BLaER1 treated with 17β-estradiol and CSF1 and Interleukin-3, amounts not matched to agents 10 nM and 100 nM (cell line): ENCODE data around the gene HOXC11.

Experiments used
- H3K27ac ChIP-seq, 11 experiments: shearing (Covaris generic); formaldehyde crosslinking; 2 replicates each; pipeline ENCODE4 v1.8.1; 2022
- H3K27me3 ChIP-seq, 11 experiments: shearing (Covaris generic); formaldehyde crosslinking; 2 replicates each; pipeline ENCODE4 v1.8.1; 2022
- H3K36me3 ChIP-seq, 11 experiments: shearing (Covaris generic); formaldehyde crosslinking; 2 replicates each; pipeline ENCODE4 v1.8.1; 2022
- H3K4me1 ChIP-seq, 10 experiments: shearing (Covaris generic); formaldehyde crosslinking; 2 replicates each; pipeline ENCODE4 v1.8.1; 2022
- H3K4me2 ChIP-seq, 11 experiments: shearing (Covaris generic); formaldehyde crosslinking; 2 replicates each; pipeline ENCODE4 v1.8.1; 2022
- H3K4me3 ChIP-seq, 10 experiments: shearing (Covaris generic); formaldehyde crosslinking; 2 replicates each; pipeline ENCODE4 v1.8.1; 2022
- H3K9ac ChIP-seq, 11 experiments: shearing (Covaris generic); formaldehyde crosslinking; 2 replicates each; pipeline ENCODE4 v1.8.1; 2022
- H3K9me3 ChIP-seq, 11 experiments: shearing (Covaris generic); formaldehyde crosslinking; replicated peaks in 1 of 11; 2 replicates each; pipeline ENCODE4 v1.8.1; 2022
- H4K20me1 ChIP-seq, 11 experiments: shearing (Covaris generic); formaldehyde crosslinking; 2 replicates each; pipeline ENCODE4 v1.8.1; 2022
- Cebpa-rat ChIP-seq, 11 experiments: shearing (Covaris generic); IDR thresholded peaks; 2 replicates each; pipeline ENCODE4 v1.8.1; 2022

HOXC11 gene

DNA sequence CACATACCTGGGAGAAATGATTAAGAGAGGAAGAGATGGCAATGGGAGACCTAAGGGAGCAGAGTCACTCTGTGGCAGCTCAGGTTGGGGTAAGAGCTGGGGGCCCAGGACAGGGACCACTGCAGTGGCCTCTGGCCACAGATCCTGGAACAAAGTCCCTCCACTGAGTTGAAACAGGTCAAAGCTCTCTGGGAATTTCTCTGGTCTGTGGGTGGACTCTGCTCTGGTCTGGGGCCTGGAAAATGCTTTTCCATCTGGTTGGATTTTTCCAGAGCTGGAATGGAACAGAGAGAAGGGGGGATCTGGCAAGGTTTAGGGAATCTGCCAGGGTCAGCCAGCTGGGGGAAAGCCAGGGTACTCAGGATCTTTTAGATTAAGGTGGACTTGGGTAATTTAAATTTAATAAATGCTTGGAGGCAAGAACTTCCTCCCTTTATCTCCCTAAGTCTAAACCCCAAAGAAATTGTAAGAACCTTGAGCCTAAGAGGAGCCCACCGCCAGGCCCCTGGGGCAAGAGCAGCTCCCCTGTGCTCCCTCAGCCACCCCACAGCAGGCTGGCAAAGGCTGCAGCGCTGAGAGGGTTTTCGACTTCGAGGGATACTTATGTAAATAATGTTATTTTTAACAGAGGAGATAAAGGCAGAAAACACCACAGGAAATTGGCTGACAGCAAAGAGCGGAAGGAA, 15.8 kb downstream of the HOXC11 start:
- peaks cover 0 to 89% (median 82%) of the 10 kb centered on the region in 11 experiments; a peak in 17 of 22 replicates for H4K20me1 ChIP-seq
- H3K27me3 ChIP-seq, result peaks cover 99 to 100% (median 100%) of the 10 kb centered on the region in 11 experiments
- no peaks in the 10 kb centered on the region for H3K36me3 ChIP-seq
- H3K9ac ChIP-seq, result no peak overlapping the region
- no peak overlapping the region for H3K4me3 ChIP-seq
- H3K4me1 ChIP-seq, result peaks cover 0 to 12% (median 0%) of the 10 kb centered on the region in 10 experiments; a peak in 4 of 20 replicates
- 0 out of 22 replicates have a peak overlapping the region, but pooled peaks of 1 of the 11 experiments have one; percentile 23 for H3K4me2 ChIP-seq
- H3K27ac ChIP-seq, result no peak overlapping the region
- peaks cover 6 to 37% (median 19%) of the 10 kb centered on the region in 11 experiments; a peak in 20 of 22 replicates for H3K9me3 ChIP-seq
- no peak for TF ChIP-seq Cebpa-rat (IDR thresholded peaks at IDR 0.05)

DNA sequence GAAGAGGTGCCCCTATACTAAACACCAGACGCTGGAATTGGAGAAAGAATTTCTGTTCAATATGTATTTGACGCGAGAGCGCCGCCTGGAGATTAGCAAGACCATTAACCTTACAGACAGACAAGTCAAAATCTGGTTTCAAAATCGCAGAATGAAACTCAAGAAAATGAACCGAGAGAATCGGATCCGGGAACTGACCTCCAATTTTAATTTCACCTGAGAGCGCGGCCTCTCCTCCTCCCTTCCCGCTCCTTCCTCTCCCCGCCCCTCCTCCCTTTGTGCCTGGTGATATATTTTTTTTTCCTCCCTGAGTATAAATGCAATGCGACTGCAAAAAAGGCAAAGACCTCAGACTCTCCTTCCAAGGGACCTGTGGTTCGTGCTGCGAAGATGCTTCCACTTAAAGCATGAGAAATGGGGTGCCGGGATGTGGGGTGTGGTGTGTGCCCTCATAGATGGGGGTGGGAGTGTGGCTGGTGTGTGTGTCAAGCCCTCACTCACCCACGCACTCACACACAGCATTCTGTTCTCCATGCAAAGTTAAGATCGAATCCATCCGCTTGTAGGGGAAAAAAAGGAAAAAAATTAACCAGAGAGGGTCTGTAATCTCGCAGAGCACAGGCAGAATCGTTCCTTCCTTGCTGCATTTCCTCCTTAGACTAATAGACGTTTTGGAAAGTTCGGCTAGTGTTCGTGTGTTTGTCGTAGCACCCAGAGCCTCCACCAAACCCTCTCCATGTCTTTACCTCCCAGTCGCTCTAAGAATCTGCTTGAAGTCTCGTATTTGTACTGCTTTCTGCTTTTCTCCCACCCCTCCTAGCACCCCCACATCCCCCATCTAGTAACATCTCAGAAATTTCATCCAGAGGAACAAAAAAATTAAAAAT, 16.5 kb downstream of the HOXC11 start:
- Histone ChIP-seq H3K4me2 (0 out of 22 replicates have a peak overlapping the region, but pooled peaks of 2 of the 11 experiments have one; percentile 16 to 23), H3K27me3 (peaks cover 99 to 100% (median 100%) of the 10 kb centered on the region in 11 experiments), H3K9me3 (peaks cover 6 to 36% (median 19%) of the 10 kb centered on the region in 11 experiments; a peak in 20 of 22 replicates), H3K27ac (no peak overlapping the region), H4K20me1 (peaks cover 0 to 90% (median 84%) of the 10 kb centered on the region in 11 experiments; a peak in 17 of 22 replicates), H3K9ac (no peak overlapping the region), H3K4me1 (peaks cover 0 to 9% (median 0%) of the 10 kb centered on the region in 10 experiments; a peak in 2 of 20 replicates), H3K4me3 (no peak overlapping the region), H3K36me3 (no peaks in the 10 kb centered on the region)
- TF ChIP-seq Cebpa-rat (IDR thresholded peaks at IDR 0.05), result no peak

DNA sequence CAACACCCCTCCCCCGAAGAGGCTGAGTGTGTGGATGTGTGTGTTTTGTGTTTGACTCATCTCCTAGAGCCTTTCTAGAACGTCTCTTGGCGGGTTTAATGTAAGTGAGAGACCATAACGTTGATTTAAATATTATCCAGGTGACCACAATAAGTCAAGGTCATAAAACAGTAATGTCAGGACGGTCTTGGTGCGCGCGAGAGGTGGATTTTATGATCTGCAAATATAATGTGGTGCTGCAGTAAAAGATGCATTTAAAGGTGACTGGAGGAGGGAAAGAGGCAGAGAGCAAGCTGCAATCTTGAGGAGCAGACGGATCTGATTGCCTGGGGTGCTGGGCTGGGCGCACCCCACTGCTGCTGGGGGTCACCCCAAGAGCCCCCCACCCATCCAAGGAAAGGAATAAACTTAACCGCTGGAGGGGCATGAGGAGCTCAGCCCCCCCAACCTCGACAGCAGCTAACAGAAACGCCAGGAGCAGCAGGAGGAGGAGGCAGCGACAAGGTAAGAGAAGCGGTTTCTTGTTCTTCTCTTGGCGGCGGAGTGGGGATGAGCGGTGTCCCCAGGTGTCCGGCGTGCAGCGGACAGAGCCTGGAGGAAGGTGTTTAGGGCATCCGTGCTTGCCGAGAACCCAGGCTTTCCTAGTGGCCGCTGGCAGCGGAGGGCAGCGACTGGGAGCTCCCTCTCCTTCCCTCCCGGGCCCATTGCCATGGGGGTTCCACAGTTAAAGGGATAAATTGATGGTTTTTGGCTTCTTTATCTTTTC, 17.6 kb downstream of the HOXC11 start:
- peaks cover 100% of the 10 kb centered on the region in 11 experiments for H3K27me3 ChIP-seq
- H3K4me1 ChIP-seq, result peaks cover 0 to 15% (median 2%) of the 10 kb centered on the region in 10 experiments; a peak in 7 of 20 replicates
- peaks cover 0 to 96% (median 89%) of the 10 kb centered on the region in 11 experiments; a peak in 17 of 22 replicates for H4K20me1 ChIP-seq
- no peak overlapping the region for H3K4me3 ChIP-seq
- H3K27ac ChIP-seq, result no peak overlapping the region
- no peak overlapping the region for H3K9ac ChIP-seq
- H3K36me3 ChIP-seq, result no peaks in the 10 kb centered on the region
- H3K4me2 ChIP-seq, result no peak overlapping the region
- peaks cover 2 to 31% (median 13%) of the 10 kb centered on the region in 11 experiments; a peak in 20 of 22 replicates for H3K9me3 ChIP-seq
- TF ChIP-seq Cebpa-rat (IDR thresholded peaks at IDR 0.05), result no peak

DNA sequence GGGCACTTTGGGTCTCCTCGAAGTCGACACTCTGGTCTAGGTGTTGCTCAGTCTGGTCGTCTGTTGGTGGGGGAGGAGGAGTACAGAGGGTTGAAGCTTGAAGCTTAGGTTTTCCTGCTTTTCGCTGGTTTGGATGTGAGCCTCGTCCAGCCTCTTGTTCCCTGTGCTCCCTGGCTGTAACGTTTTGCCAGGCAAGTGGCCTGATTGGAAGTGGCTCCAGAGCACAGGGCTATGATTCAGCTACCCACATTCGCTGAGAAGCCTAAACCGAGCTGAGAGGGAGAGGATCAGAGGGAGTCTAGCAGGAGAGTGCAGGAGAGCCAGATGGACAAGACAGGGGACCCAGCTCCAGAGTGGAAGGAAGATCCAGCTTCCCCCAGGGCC, 18.1 kb downstream of the HOXC11 start:
- H4K20me1 ChIP-seq, result peaks cover 0 to 96% (median 86%) of the 10 kb centered on the region in 11 experiments; a peak in 17 of 22 replicates
- no peak for TF ChIP-seq Cebpa-rat (IDR thresholded peaks at IDR 0.05)
- peaks cover 0 to 25% (median 7%) of the 10 kb centered on the region in 11 experiments; a peak in 16 of 22 replicates for H3K9me3 ChIP-seq
- H3K9ac ChIP-seq, result no peak overlapping the region
- no peak overlapping the region for H3K4me2 ChIP-seq
- H3K27me3 ChIP-seq, result peaks cover 100% of the 10 kb centered on the region in 11 experiments
- no peaks in the 10 kb centered on the region for H3K36me3 ChIP-seq
- peaks cover 0 to 17% (median 5%) of the 10 kb centered on the region in 10 experiments; a peak in 8 of 20 replicates for H3K4me1 ChIP-seq
- no peak overlapping the region for H3K4me3 ChIP-seq
- no peak overlapping the region for H3K27ac ChIP-seq

DNA sequence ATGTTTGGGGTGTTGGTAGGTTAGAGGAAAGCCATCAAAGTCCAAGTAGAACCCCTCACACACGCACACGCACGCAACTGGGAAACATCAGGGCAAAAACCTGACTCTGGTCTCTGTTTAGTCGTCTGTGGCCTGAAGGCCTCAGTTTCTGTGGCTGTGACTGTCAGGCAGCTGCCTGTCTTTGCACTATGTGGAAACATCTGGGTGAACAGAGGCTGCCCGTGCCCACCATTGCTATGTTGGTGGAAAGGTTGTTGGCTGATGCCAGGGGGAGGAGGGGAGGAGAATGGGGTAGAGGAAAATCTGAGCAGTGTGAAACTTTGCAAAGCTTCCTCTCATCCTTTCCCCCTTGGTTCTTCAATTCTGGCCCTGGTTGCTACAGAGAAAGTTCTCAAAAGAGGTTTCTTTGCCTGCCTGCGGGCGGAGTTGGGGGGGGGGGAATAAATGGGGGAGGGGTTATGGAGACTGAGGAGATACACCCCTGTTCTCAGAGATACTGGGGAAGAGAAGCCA, 19.5 kb downstream of the HOXC11 start:
- Histone ChIP-seq H3K36me3 (no peaks in the 10 kb centered on the region), H3K4me3 (no peak overlapping the region), H3K4me1 (peaks cover 0 to 20% (median 6%) of the 10 kb centered on the region in 10 experiments; a peak in 8 of 20 replicates), H3K27ac (no peak overlapping the region), H4K20me1 (peaks cover 0 to 96% (median 86%) of the 10 kb centered on the region in 11 experiments; a peak in 17 of 22 replicates), H3K27me3 (peaks cover 100% of the 10 kb centered on the region in 11 experiments), H3K4me2 (no peak overlapping the region), H3K9me3 (peaks cover 0 to 15% (median 0%) of the 10 kb centered on the region in 11 experiments; a peak in 3 of 22 replicates), H3K9ac (no peak overlapping the region)
- TF ChIP-seq Cebpa-rat (IDR thresholded peaks at IDR 0.05), result no peak

DNA sequence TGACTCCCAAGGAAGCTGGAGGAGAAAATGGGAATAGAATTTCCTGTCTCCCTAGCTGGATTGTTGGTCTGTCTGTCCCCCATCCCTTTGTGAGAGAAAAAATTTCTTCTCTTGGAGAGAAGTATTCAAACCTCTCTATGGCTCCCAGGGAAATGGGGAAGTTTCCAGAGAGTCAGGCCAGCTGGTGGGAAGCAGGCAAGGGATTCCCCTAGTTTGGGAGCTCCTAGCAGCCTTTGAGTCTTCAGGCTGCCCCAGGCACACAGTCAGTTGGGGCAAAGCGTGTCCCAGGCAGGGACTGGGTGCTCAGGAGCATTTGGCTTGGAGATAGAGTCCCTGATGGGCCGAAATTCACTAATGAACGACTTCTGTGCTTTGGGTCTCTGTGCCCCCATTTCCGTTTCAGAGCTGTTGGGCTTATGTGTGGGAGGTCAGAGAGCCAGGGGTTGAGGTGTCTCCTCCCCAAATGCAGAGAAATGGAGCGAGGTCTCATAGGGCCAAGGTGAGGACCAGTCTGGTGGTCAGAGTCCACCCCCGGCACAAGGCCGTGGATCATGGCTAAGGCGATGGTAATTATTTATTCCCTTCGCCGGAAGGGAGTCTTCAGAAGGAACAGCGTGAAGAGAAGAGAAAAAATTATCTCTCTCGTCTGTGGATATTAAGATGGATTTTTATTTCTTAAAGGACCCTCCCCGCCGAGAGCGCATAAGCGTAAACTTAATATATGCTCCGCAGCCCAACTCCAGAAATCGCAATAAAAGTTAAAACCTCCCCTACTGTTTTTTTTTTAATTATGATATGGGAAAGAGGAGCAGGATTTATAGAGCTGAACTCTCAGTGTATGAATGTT, 20.5 kb downstream of the HOXC11 start:
- Histone ChIP-seq H3K4me1 (peaks cover 0 to 20% (median 6%) of the 10 kb centered on the region in 10 experiments; a peak in 8 of 20 replicates), H3K4me2 (no peak overlapping the region), H3K27ac (no peak overlapping the region), H3K27me3 (peaks cover 100% of the 10 kb centered on the region in 11 experiments), H4K20me1 (peaks cover 0 to 96% (median 86%) of the 10 kb centered on the region in 11 experiments; a peak in 17 of 22 replicates), H3K9me3 (peaks cover 0 to 15% (median 0%) of the 10 kb centered on the region in 11 experiments; a peak in 3 of 22 replicates), H3K9ac (no peak overlapping the region), H3K4me3 (no peak overlapping the region), H3K36me3 (no peaks in the 10 kb centered on the region)
- TF ChIP-seq Cebpa-rat (IDR thresholded peaks at IDR 0.05), result no peak

DNA sequence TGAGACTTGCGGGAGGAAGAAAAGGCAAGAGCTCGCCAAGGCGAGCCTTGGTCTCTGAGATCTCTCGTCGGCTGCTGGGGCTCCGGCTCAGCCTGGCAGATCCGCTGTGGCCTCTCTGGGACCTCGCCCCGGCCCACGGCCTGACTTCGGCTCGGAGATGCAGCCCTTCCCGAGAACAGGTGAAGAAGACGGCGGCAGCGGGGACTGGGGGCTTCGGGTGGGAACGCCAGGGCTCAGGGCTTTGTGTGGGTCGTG, 21.0 kb downstream of the HOXC11 start:
- H3K27me3 ChIP-seq, result peaks cover 100% of the 10 kb centered on the region in 11 experiments
- no peak overlapping the region for H3K27ac ChIP-seq
- peaks cover 0 to 15% (median 0%) of the 10 kb centered on the region in 11 experiments; a peak in 3 of 22 replicates for H3K9me3 ChIP-seq
- peaks cover 0 to 96% (median 83%) of the 10 kb centered on the region in 11 experiments; a peak in 17 of 22 replicates for H4K20me1 ChIP-seq
- no peak overlapping the region for H3K4me2 ChIP-seq
- H3K9ac ChIP-seq, result no peak overlapping the region
- TF ChIP-seq Cebpa-rat (IDR thresholded peaks at IDR 0.05), result no peak
- no peak overlapping the region for H3K4me3 ChIP-seq
- peaks cover 0 to 17% (median 6%) of the 10 kb centered on the region in 10 experiments; a peak in 8 of 20 replicates for H3K4me1 ChIP-seq
- H3K36me3 ChIP-seq, result no peaks in the 10 kb centered on the region
